CD14-positive monocyte (primary cell): ENCODE data around the gene ALDH9A1. TPM values are rescaled to one million over a fixed set of nuclear protein-coding genes. Genes with fewer than 3 reads are reported as not detected.

Source experiments
- DNase-seq, 3 donors: peaks; one replicate each; pipeline ENCODE4 v3.0.0-alpha.2; 2011 to 2022
- H2AFZ ChIP-seq: 2 replicates; pipeline ENCODE4 v1.6.0; 2012; ENCODE audit warnings: mild to moderate bottlenecking, low read depth, low read length, inconsistent platforms; ENCODE audit not compliant: insufficient read depth, poor library complexity, severe bottlenecking
- H3K27ac ChIP-seq, 2 donors: 1 replicate in 1 of 2; 2 replicates in 1 of 2; pipeline ENCODE4 v1.5.1; 2012 to 2013; ENCODE audit warnings: low read length in 2 of 2, control low read depth in 1 of 2, inconsistent platforms in 1 of 2, low read depth in 1 of 2, mild to moderate bottlenecking in 1 of 2
- H3K27me3 ChIP-seq, 2 donors: one replicate each; pipeline versions ENCODE4 v1.6.0 to v1.6.1; 2011 to 2013; ENCODE audit warnings: low read length in 2 of 2; ENCODE audit not compliant: control insufficient read depth in 2 of 2, insufficient read depth in 2 of 2
- H3K36me3 ChIP-seq, 2 donors: replicated peaks in 1 of 2; 1 replicate in 1 of 2; 2 replicates in 1 of 2; pipeline versions ENCODE4 v1.5.1 to v1.6.1; 2012 to 2013; ENCODE audit warnings: low read length in 2 of 2, control low read depth in 1 of 2, inconsistent platforms in 1 of 2, mild to moderate bottlenecking in 1 of 2; ENCODE audit not compliant: insufficient read depth in 2 of 2, control insufficient read depth in 1 of 2
- H3K4me1 ChIP-seq, 2 donors: 1 replicate in 1 of 2; 2 replicates in 1 of 2; pipeline versions ENCODE4 v1.5.1 to v1.6.1; 2012 to 2013; ENCODE audit warnings: low read length in 2 of 2, control low read depth in 1 of 2, inconsistent platforms in 1 of 2, mild to moderate bottlenecking in 1 of 2, moderate library complexity in 1 of 2; ENCODE audit not compliant: insufficient read depth in 2 of 2, control insufficient read depth in 1 of 2
- H3K4me2 ChIP-seq: replicated peaks from 2 replicates; pipeline ENCODE3; 2012; ENCODE audit warnings: low read length, moderate library complexity, mild to moderate bottlenecking; ENCODE audit not compliant: poor library complexity, severe bottlenecking; ENCODE audit errors: extremely low read depth
- H3K4me3 ChIP-seq, 3 experiments: fragments of 200-600 bp in 1 of 3; sonication (generic) in 1 of 3; replicated peaks in 1 of 3; 1 replicate in 2 of 3; 2 replicates in 1 of 3; pipeline ENCODE4 v1.5.1; 2011 to 2013; ENCODE audit warnings: low read length in 3 of 3, mild to moderate bottlenecking in 3 of 3, control low read depth in 2 of 3, low read depth in 2 of 3, inconsistent platforms in 1 of 3, moderate library complexity in 1 of 3
- H3K79me2 ChIP-seq: 2 replicates; pipeline ENCODE4 v1.6.0; 2012; ENCODE audit warnings: mild to moderate bottlenecking, control low read depth, inconsistent platforms, low read length, moderate library complexity; ENCODE audit not compliant: insufficient read depth
- H3K9ac ChIP-seq: 2 replicates; pipeline ENCODE4 v1.6.0; 2017; ENCODE audit warnings: low read length, mild to moderate bottlenecking; ENCODE audit not compliant: insufficient read depth, poor library complexity, severe bottlenecking
- H3K9me3 ChIP-seq, 2 donors: replicated peaks in 1 of 2; 1 replicate in 1 of 2; 2 replicates in 1 of 2; pipeline versions ENCODE4 v1.5.1 to v1.6.1; 2012 to 2013; ENCODE audit warnings: low read length in 2 of 2, control low read depth in 1 of 2; ENCODE audit not compliant: control insufficient read depth in 1 of 2, insufficient read depth in 1 of 2
- H4K20me1 ChIP-seq: 2 replicates; pipeline ENCODE4 v1.6.0; 2012; ENCODE audit warnings: mild to moderate bottlenecking, low read length, control low read depth, moderate library complexity; ENCODE audit not compliant: insufficient read depth
- H3K27ac Mint-ChIP-seq, 7 donors: one replicate each; pipeline ENCODE4 v1.8.0; 2020; ENCODE audit warnings: mild to moderate bottlenecking in 7 of 7, mixed read lengths in 7 of 7, moderate library complexity in 6 of 7, inconsistent platforms in 2 of 7
- H3K27me3 Mint-ChIP-seq, 3 donors: one replicate each; pipeline ENCODE4 v1.8.0; 2021 to 2022; ENCODE audit warnings: low read depth in 3 of 3, mild to moderate bottlenecking in 3 of 3, mixed read lengths in 3 of 3, moderate library complexity in 3 of 3, inconsistent platforms in 1 of 3
- H3K36me3 Mint-ChIP-seq, 2 donors: one replicate each; pipeline ENCODE4 v1.8.0; 2020; ENCODE audit warnings: mixed read lengths in 2 of 2, inconsistent platforms in 1 of 2, mild to moderate bottlenecking in 1 of 2
- H3K4me1 Mint-ChIP-seq: one replicate; pipeline ENCODE4 v1.8.0; 2020; ENCODE audit warnings: mild to moderate bottlenecking, mixed read lengths
- H3K4me3 Mint-ChIP-seq, 2 donors: one replicate each; pipeline ENCODE4 v1.8.0; 2020; ENCODE audit warnings: mild to moderate bottlenecking in 2 of 2, mixed read lengths in 2 of 2, moderate library complexity in 1 of 2
- H3K9me3 Mint-ChIP-seq, 7 donors: one replicate each; pipeline ENCODE4 v1.8.0; 2020 to 2022; ENCODE audit warnings: mixed read lengths in 7 of 7, mild to moderate bottlenecking in 6 of 7, moderate library complexity in 6 of 7, inconsistent platforms in 2 of 7
- WGBS: methylation state at CpG from one replicate; pipeline ENCODE4 v1.1.5; 2013; ENCODE audit warnings: missing lambda C conversion rate; ENCODE audit not compliant: insufficient coverage; 5-methylcytosine and 5-hydroxymethylcytosine counted together
- intact Hi-C, 2 donors: fragments of 100-400 bp; cut with micrococcal nuclease; formaldehyde crosslinking; loops; one replicate each; pipeline versions ENCODE4 v1.15.0 to v1.15.1; 2023
- polyA plus RNA-seq, 3 donors: library from polyadenylated mRNA; depleted of rRNA in 1 of 3; unstranded in 2 of 3; stranded (reverse) in 1 of 3; fragments of 300-500 nt in 2 of 3; fragments of >200 nt in 1 of 3; fragmentation: Illumina TruSeq in 2 of 3; gene quantifications; 1 replicate in 2 of 3; 2 replicates in 1 of 3; pipeline ENCODE4 v1.2.3, GENCODE V29; 2012 to 2021
- TF ChIP-seq, protein P1 (sequence below): fragments of 200-600 bp; IDR thresholded peaks from one replicate; pipeline ENCODE4 v1.8.0; 2022; ENCODE audit warnings: antibody characterized with exemption, mild to moderate bottlenecking

ALDH9A1 gene
- polyA plus RNA-seq, 3 donors = 23.7 to 60.0 (median 57.7) TPM

GRCh38 chr1:165695031-165695430 lies 3.3 kb downstream of the ALDH9A1 start:
- peaks cover 0 to 8% of the 10 kb centered on the region in 2 donors for H3K36me3 ChIP-seq
- no peaks in the 10 kb centered on the region for H3K27me3 ChIP-seq
- peaks cover 23 to 37% of the 10 kb centered on the region in 2 donors for H3K36me3 Mint-ChIP-seq
- H3K4me1 ChIP-seq = peaks cover 27 to 32% of the 10 kb centered on the region in 2 donors
- peaks cover 0 to 3% (median 0%) of the 10 kb centered on the region in 7 donors for H3K9me3 Mint-ChIP-seq
- WGBS = 87% methylated on average over 2 of the region's 7 CpGs
- intact Hi-C loops = loop anchor here (5.0 to 10.0 kb wide), 4 partner anchors 33 to 98 kb away; partner anchors contain the start of gene MGST3 (in 2 of the 2)
- H3K27me3 Mint-ChIP-seq = no peaks in the 10 kb centered on the region
- TF ChIP-seq, protein P1, sequence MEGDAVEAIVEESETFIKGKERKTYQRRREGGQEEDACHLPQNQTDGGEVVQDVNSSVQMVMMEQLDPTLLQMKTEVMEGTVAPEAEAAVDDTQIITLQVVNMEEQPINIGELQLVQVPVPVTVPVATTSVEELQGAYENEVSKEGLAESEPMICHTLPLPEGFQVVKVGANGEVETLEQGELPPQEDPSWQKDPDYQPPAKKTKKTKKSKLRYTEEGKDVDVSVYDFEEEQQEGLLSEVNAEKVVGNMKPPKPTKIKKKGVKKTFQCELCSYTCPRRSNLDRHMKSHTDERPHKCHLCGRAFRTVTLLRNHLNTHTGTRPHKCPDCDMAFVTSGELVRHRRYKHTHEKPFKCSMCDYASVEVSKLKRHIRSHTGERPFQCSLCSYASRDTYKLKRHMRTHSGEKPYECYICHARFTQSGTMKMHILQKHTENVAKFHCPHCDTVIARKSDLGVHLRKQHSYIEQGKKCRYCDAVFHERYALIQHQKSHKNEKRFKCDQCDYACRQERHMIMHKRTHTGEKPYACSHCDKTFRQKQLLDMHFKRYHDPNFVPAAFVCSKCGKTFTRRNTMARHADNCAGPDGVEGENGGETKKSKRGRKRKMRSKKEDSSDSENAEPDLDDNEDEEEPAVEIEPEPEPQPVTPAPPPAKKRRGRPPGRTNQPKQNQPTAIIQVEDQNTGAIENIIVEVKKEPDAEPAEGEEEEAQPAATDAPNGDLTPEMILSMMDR = no peak
- no peak for DNase-seq
- H2AFZ ChIP-seq = no peak overlapping the region
- H3K4me2 ChIP-seq = peak overlapping the region; percentile 27
- H3K9me3 ChIP-seq = no peaks in the 10 kb centered on the region
- no peak overlapping the region for H3K4me3 Mint-ChIP-seq
- H4K20me1 ChIP-seq = peaks cover 14% of the 10 kb centered on the region
- no peak overlapping the region for H3K27ac ChIP-seq
- no peak overlapping the region for H3K9ac ChIP-seq
- H3K4me3 ChIP-seq = no peak overlapping the region
- H3K4me1 Mint-ChIP-seq = peaks cover 33% of the 10 kb centered on the region
- peaks cover 56% of the 10 kb centered on the region for H3K79me2 ChIP-seq
- H3K27ac Mint-ChIP-seq = peak overlapping the region in 1 of 7 donors; percentile 57

DNA sequence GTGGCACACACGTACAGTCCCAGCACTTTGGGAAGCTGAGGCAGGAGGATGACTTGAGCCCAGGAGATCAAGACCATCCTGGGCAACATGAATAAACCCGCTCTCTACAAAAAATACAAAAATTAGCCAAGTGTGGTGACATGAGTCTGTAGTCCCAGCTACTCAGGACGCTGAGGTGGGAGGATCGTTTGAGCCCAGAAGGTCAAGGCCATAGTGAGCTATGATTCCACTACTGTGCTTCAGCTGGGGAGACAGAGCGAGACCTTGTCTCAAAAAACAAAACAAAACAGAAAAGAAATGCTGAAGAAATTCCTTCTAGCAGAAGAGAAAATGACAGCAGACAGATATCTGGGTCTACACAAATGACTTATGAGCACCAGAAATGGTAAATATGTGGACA lies 10.3 kb downstream of the ALDH9A1 start:
- H3K27ac Mint-ChIP-seq = peak overlapping the region in 2 of 7 donors; percentile 1 to 27
- Histone ChIP-seq H3K9me3 (no peaks in the 10 kb centered on the region), H3K4me3 (no peak overlapping the region), H3K36me3 (peaks cover 18 to 49% of the 10 kb centered on the region in 2 donors), H3K4me1 (peaks cover 10 to 17% of the 10 kb centered on the region in 2 donors), H3K27me3 (no peaks in the 10 kb centered on the region), H3K4me2 (no peak overlapping the region), H3K79me2 (peaks cover 82% of the 10 kb centered on the region), H3K27ac (no peak overlapping the region), H3K9ac (no peak overlapping the region), H2AFZ (no peak overlapping the region), H4K20me1 (peaks cover 30% of the 10 kb centered on the region)
- peaks cover 52 to 72% of the 10 kb centered on the region in 2 donors for H3K36me3 Mint-ChIP-seq
- intact Hi-C loops = no loop called here
- no peaks in the 10 kb centered on the region for H3K27me3 Mint-ChIP-seq
- H3K9me3 Mint-ChIP-seq = peaks cover 0 to 9% (median 5%) of the 10 kb centered on the region in 7 donors
- peaks cover 39% of the 10 kb centered on the region for H3K4me1 Mint-ChIP-seq
- no peak overlapping the region for H3K4me3 Mint-ChIP-seq
- TF ChIP-seq, protein P1 = no peak
- DNase-seq = no peak
- no CpG with 5 or more reads among the region's 5 CpGs for WGBS
